Astrocyte of the cerebellum (primary cell): Measurements from ENCODE around the gene GRM3.

Experiments
- DNase-seq: peaks from one replicate; pipeline ENCODE4 v3.0.0-alpha.2; 2011; ENCODE audit warnings: low read depth
- H3K4me3 ChIP-seq: 2 replicates; pipeline ENCODE4 v1.5.1; 2011; ENCODE audit warnings: mild to moderate bottlenecking, low read depth, low read length, moderate library complexity
- in situ Hi-C: cut with HindIII; loops from 2 replicates; pipeline ENCODE4 v1.10.0; 2017; ENCODE audit warnings: low sequenced_read_pairs
- TF ChIP-seq, protein P1 (sequence below): IDR thresholded peaks from 2 replicates; pipeline ENCODE4 v1.5.1; 2012; ENCODE audit warnings: low read length, low read depth, moderate library complexity, mild to moderate bottlenecking; ENCODE audit errors: missing control alignments

Gene GRM3

DNA sequence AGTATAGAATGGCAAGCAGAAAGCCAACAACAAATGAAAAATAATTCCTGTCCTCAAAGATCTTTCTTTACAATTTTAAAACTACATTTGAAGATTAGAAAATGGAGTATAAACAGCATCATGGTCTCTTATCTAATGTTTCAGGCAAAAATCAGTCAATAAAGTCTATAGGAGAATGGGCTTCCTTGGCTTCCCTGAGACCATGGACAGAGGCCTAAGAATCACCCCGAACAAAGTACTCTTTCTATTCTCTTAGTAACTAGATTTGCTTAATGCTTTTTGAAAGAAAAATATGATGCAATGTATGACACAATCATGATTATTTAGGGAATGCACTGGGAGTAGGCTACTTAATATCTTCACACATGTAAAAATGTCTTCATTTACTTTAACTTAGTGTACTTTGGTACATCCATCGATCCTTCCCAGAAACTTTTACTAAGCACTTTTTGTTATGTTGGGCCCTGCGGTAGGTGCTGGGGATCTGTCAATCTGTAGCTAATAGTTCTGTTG is 17.3 kb downstream of the GRM3 start:
- TF ChIP-seq, protein P1, sequence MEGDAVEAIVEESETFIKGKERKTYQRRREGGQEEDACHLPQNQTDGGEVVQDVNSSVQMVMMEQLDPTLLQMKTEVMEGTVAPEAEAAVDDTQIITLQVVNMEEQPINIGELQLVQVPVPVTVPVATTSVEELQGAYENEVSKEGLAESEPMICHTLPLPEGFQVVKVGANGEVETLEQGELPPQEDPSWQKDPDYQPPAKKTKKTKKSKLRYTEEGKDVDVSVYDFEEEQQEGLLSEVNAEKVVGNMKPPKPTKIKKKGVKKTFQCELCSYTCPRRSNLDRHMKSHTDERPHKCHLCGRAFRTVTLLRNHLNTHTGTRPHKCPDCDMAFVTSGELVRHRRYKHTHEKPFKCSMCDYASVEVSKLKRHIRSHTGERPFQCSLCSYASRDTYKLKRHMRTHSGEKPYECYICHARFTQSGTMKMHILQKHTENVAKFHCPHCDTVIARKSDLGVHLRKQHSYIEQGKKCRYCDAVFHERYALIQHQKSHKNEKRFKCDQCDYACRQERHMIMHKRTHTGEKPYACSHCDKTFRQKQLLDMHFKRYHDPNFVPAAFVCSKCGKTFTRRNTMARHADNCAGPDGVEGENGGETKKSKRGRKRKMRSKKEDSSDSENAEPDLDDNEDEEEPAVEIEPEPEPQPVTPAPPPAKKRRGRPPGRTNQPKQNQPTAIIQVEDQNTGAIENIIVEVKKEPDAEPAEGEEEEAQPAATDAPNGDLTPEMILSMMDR, result no peak
- in situ Hi-C loops, result no loop called here
- no peak overlapping the region for H3K4me3 ChIP-seq

DNA sequence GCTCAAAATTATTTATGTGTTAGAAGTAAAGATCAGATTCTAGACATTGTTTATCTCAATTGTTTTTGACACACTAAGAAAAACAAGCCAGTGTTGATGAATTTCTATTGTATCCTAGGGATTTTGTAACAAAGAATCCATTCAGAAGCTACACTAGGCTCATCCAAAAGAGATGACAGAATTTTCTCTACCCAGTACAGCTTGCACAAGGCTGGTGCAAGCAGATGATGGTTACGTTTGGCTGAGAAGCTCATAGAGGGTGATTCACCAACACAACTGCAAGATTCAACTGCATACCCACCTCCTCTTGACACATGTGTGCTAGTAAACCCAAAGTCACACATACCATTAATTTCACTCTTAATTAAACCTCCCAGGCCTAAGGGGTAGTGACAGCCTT is 20.8 kb downstream of the GRM3 start:
- DNase-seq, result no peak
- TF ChIP-seq, protein P1, result no peak
- no peak overlapping the region for H3K4me3 ChIP-seq
- in situ Hi-C loops, result no loop called here

More for the DNA sequence above, 17.3 kb downstream of the GRM3 start:
- no peak for DNase-seq

DNA sequence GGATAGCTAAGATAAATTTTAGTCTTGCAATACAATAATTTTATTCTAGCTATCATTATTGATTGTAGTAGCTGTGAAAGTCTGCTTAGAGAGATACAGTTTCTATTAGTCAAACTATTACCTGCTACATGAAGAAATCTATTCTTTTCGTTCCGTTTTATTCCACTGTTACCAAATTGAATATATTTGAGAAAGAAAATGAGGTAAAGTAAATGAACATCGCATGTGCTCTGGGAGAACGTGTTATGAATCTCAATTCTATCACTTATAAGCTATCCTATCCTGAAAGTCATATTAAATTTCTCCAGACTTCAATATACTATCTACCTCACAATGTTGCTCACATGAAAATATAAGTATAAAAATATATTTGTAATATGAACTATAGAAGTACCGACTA is 21.3 kb downstream of the GRM3 start:
- H3K4me3 ChIP-seq, result no peak overlapping the region
- DNase-seq, result no peak
- in situ Hi-C loops, result no loop called here
- TF ChIP-seq, protein P1, result no peak

DNA sequence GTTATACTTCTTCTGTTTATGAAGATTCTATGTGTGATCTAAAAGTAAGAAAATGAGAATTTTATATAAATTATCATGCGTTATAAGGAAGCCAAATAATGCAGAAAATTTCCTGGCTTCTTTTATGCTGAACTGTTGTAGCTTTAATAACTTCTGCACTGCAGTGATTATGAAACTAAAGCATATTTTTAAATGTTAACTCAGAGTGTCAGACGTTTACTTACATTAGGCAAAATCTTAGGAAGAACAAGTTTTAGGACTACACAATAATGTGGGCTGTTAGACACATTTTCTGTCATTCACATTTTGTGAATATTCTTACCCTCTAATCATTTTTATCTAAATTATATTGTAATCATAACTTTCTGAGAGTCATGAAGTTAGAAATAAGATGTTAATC is 22.0 kb downstream of the GRM3 start:
- TF ChIP-seq, protein P1, result no peak
- H3K4me3 ChIP-seq, result no peak overlapping the region
- no peak for DNase-seq
- in situ Hi-C loops, result no loop called here

DNA sequence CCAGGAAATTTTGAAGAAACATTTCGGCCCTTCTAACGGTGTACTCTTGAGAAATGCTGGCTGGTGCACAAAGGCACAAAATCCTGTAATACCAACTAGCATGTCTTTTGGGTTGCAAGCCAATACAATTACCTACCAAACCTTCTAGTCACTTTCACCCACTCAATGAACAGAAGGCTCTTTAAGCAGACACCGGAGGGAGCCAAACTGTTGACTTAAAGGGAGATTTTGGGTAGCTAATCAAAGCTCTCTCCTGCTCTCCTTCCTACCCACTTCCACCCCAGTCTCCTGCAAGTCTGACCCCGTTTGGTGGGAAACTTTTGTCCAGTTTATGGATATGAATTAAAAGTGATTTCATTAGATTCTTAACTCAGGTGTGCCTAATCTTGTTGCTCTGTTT is 24.0 kb downstream of the GRM3 start:
- TF ChIP-seq, protein P1, result peak; percentile 8
- in situ Hi-C loops, result no loop called here
- H3K4me3 ChIP-seq, result no peak overlapping the region
- DNase-seq, result no peak

DNA sequence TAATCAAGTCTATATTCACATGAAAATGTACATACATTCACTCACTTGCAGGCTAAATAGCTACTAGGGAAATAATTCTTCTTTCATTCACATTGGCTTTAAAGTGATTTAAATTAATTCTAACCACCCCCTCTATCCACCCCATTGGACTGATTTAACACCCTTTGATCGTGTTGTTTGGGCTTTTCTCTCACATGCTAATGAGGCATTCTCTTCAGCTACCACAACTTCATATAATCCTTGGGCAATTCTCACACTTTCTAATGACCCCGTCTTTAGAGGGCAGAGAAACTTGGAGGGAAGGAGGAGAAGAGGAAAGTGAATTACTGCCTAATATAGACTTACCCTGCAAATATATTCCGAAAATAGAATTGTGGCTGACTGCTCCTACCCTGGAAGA is 24.6 kb downstream of the GRM3 start:
- in situ Hi-C loops, result no loop called here
- TF ChIP-seq, protein P1, result no peak
- no peak overlapping the region for H3K4me3 ChIP-seq
- no peak for DNase-seq

DNA sequence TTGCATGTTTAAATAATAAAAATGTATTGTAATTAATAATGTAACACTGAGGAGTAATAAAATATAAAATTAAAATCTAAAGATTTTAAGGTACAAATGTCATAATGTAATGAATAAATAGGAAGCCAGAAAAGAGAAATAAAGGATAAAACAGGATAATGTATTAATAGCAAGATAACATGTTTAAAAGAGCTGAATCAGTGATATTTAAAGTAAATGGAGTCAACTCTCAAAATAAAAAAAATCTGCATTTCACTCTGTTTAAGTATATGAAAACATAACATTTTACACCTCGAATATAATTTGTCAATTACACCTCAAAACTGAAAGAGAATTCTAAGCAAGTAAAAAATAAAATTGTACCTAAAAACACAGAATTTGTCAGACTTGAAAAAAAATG is 44.1 kb downstream of the GRM3 start:
- in situ Hi-C loops, result no loop called here
- no peak overlapping the region for H3K4me3 ChIP-seq
- TF ChIP-seq, protein P1, result no peak
- DNase-seq, result no peak
